Activated T-cell treated with anti-CD3 and anti-CD28 coated beads, Interleukin-2, amount 50 U/mL, for 72 hours (primary cell): Measurements from ENCODE around the gene COL28A1. TPM values are rescaled to one million over a fixed set of nuclear protein-coding genes. Genes with fewer than 3 reads are reported as not detected.
"Not testable (repeated sequence)": the region's sequence is repeated elsewhere in the genome, so short reads cannot be mapped to it uniquely, and the experiment has no call there.

ENCODE experiments used
- ATAC-seq, 2 donors: fragments of 150-1000 bp; cut with Tn5 transposase; replicated peaks in 1 of 2; 2 replicates each; pipeline ENCODE4 v1.10.0; 2021; ENCODE audit warnings: moderate library complexity in 2 of 2, mild to moderate bottlenecking in 1 of 2
- DNase-seq, 2 donors: peaks; one replicate each; pipeline ENCODE4 v3.0.0; 2021 to 2022; ENCODE audit warnings: mixed read lengths in 1 of 2
- H3K27ac Mint-ChIP-seq: one replicate; pipeline ENCODE4 v1.8.0; 2022; ENCODE audit warnings: mild to moderate bottlenecking, moderate library complexity, mixed read lengths
- H3K27me3 Mint-ChIP-seq: one replicate; pipeline ENCODE4 v1.8.0; 2022; ENCODE audit warnings: low read depth, mixed read lengths
- H3K36me3 Mint-ChIP-seq, 2 donors: one replicate each; pipeline ENCODE4 v1.8.0; 2022; ENCODE audit warnings: mixed read lengths in 2 of 2, mild to moderate bottlenecking in 1 of 2; ENCODE audit not compliant: insufficient read depth in 2 of 2
- H3K4me1 Mint-ChIP-seq: one replicate; pipeline ENCODE4 v1.8.0; 2022; ENCODE audit warnings: low read depth, mixed read lengths
- H3K4me3 Mint-ChIP-seq, 2 donors: one replicate each; pipeline ENCODE4 v1.8.0; 2022; ENCODE audit warnings: mild to moderate bottlenecking in 2 of 2, mixed read lengths in 2 of 2, moderate library complexity in 2 of 2
- H3K9me3 Mint-ChIP-seq, 2 donors: one replicate each; pipeline ENCODE4 v1.8.0; 2022; ENCODE audit warnings: mixed read lengths in 2 of 2
- total RNA-seq, 2 donors: library from RNA; stranded (reverse); gene quantifications; one replicate each; pipeline ENCODE4 v1.2.3, GENCODE V29; 2022

COL28A1 gene
- total RNA-seq, 2 donors from 2014 or later, result 0.16 to 0.29 TPM

DNA sequence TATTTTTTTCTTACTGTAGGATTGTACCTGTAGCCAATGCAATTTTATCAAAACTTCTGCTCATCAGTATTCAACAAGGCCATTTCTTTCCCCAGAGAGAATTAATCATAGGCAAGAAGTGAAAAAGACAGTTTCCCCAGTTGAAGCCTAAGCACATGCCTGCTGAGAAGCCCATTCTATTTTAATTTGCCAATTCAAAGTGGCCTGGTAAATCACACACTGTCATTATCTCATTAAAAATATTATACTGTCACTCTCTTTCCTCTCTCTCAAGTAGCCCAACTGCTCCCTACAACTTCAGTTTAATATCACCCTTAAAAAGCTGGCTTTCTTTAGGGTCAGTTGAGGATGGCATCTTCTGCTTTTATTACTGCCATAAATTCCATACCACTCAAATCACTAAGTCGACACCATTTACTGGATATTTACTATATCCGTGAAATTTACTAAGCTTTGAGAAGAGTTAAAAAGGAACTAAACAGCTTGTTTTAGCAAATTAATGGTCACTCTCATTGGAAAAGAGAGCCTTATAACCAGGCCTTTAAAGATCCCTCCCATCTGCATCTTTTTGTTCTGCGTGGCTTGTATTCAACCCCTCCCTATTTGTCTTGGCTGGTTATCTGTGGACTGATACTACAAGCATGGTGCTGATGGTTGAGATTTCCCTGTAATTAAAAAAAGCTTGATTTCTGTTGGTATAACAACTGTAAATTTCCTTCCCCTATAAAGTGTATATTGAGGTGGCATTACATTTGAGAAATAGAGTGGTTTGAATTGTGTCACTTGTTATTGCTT is 30.6 kb downstream of the COL28A1 start:
- no peak for ATAC-seq
- Mint-ChIP-seq H3K27me3 (no peaks in the 10 kb centered on the region), H3K4me1 (no peaks in the 10 kb centered on the region), H3K27ac (no peak overlapping the region), H3K4me3 (no peak overlapping the region), H3K36me3 (no peaks in the 10 kb centered on the region), H3K9me3 (no peaks in the 10 kb centered on the region)
- DNase-seq, result no peak

DNA sequence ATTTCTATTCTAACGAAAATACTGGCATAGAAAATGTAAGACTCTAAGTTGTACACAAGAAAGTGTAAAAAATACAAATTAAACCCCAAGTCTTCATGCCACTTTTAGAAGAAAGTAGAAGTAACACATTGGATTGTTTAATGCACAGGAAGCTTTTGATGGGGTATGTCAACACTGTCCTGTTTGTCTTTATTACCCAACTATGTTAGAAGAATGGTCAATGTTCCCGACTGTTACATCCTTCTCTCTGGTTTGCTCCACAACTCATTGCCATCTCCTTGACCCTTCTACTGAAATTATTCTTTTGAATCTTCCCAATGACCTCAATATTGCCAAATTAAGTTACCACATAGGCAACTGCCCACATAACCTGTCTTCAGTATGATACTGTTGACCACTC is 35.8 kb downstream of the COL28A1 start:
- H3K36me3 Mint-ChIP-seq, result no peaks in the 10 kb centered on the region
- ATAC-seq, result no peak
- H3K27ac Mint-ChIP-seq, result no peak overlapping the region
- no peak for DNase-seq
- no peak overlapping the region for H3K4me3 Mint-ChIP-seq
- no peaks in the 10 kb centered on the region for H3K27me3 Mint-ChIP-seq
- no peaks in the 10 kb centered on the region for H3K9me3 Mint-ChIP-seq
- no peaks in the 10 kb centered on the region for H3K4me1 Mint-ChIP-seq

DNA sequence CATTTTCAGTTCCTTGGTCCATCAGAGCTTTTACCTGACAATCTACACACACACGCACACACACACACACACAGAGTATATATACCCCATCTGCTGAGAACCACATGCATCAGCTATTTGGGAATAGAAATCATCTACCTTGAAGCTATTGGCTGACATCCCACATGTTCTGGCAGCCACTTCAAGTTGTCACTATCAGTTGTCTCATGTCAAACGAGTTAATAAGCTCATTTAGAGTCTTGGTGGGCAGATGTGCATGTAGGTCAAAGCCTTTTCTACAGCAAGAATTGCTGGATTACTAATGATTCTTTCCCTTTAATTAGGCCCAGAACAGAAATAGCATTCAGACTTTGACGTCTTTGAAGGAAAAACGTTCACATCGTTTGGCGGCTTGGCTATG is 36.8 kb downstream of the COL28A1 start:
- Mint-ChIP-seq H3K36me3 (no peaks in the 10 kb centered on the region), H3K4me3 (no peak overlapping the region), H3K4me1 (no peaks in the 10 kb centered on the region), H3K27ac (no peak overlapping the region), H3K9me3 (no peaks in the 10 kb centered on the region), H3K27me3 (no peaks in the 10 kb centered on the region)
- DNase-seq (no peak), ATAC-seq (no peak)

DNA sequence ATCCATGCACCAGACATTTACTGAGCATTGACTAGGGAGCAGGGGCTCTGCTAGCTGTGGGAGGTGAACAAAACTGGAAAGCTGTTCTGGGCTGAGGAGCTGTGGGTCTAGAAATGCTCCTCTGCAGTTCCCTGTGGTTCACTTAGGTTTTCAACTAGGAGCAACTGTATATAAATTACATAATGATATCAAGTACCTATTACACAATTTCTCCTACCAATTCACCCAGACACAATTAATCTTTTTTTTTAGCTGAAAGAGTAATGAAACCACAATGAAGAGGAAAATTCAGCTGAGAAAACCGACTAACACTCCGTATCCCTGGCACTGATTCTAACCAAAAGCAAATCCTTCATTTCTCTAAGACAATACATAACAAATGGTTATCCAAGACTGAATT is 39.4 kb downstream of the COL28A1 start:
- no peak for DNase-seq
- Mint-ChIP-seq H3K27ac (no peak overlapping the region), H3K9me3 (no peaks in the 10 kb centered on the region), H3K27me3 (no peaks in the 10 kb centered on the region), H3K4me1 (no peaks in the 10 kb centered on the region), H3K36me3 (no peaks in the 10 kb centered on the region), H3K4me3 (no peak overlapping the region)
- ATAC-seq, result no peak

DNA sequence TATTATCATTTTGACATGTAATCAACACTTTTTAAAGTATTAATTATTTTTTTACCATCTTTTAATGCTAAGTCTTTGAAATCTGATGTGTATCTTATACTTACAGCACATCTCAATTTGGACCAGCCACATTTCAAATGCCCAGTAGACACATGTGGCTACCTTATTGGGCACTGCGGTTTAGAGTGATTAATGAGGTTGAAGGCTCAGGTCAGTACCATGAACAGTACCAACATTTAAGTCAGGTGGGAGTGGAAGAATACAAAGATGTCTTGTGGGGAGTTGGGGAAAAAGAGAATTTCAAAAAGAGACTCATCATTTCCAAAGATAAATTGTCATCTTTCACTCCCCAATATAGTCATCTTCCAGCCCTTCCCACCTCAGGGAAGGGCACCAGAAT is 40.5 kb downstream of the COL28A1 start:
- H3K4me3 Mint-ChIP-seq, result no peak overlapping the region
- no peaks in the 10 kb centered on the region for H3K4me1 Mint-ChIP-seq
- H3K9me3 Mint-ChIP-seq, result no peaks in the 10 kb centered on the region
- DNase-seq (no peak), ATAC-seq (no peak)
- no peak overlapping the region for H3K27ac Mint-ChIP-seq
- no peaks in the 10 kb centered on the region for H3K36me3 Mint-ChIP-seq
- no peaks in the 10 kb centered on the region for H3K27me3 Mint-ChIP-seq

DNA sequence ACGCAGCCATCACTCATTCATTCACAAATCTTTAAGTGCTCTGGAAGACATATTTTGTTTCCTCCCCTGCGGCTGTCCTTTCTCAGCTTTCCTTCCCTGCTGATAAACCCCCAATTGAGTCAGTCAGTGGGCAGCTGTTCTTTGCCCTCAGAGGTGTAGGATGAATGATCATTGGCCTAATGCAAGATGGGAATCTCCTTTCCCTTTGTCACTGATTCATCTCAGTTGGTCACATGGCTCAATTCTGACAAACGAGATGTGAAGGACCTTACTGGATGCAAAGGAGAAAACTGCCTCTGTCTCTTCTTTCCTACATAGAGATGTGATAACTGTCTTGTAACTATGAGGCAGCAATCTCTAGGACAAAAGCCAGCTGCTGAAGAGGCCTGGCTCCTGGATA is 44.6 kb downstream of the COL28A1 start:
- H3K27ac Mint-ChIP-seq, result no peak overlapping the region
- no peaks in the 10 kb centered on the region for H3K27me3 Mint-ChIP-seq
- ATAC-seq, result no peak
- no peaks in the 10 kb centered on the region for H3K4me1 Mint-ChIP-seq
- H3K4me3 Mint-ChIP-seq, result no peak overlapping the region
- H3K9me3 Mint-ChIP-seq, result peaks cover 0 to 1% of the 10 kb centered on the region in 2 donors
- no peak for DNase-seq
- H3K36me3 Mint-ChIP-seq, result no peaks in the 10 kb centered on the region

DNA sequence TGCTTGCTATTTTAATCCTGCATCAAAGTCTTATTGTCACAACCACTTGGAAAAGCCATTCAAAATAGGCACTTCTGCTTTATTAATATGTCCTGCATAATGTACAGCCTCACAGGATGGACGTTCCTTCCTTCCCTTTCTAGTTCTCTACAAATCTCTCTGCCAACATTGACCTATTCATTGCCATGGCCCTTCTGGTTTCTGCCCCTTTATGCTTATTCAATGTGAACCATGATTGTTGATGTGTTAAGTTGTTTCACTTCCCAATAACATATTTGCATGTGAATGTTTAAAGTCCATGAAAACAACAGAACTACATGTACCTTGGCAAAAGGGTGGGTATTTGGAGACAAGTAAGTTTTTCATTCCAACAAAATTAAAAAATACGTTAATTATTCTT is 45.7 kb downstream of the COL28A1 start:
- H3K4me3 Mint-ChIP-seq, result no peak overlapping the region
- no peaks in the 10 kb centered on the region for H3K4me1 Mint-ChIP-seq
- H3K27ac Mint-ChIP-seq, result no peak overlapping the region
- DNase-seq (no peak), ATAC-seq (no peak)
- no peaks in the 10 kb centered on the region for H3K27me3 Mint-ChIP-seq
- H3K9me3 Mint-ChIP-seq, result peaks cover 0 to 1% of the 10 kb centered on the region in 2 donors
- no peaks in the 10 kb centered on the region for H3K36me3 Mint-ChIP-seq

DNA sequence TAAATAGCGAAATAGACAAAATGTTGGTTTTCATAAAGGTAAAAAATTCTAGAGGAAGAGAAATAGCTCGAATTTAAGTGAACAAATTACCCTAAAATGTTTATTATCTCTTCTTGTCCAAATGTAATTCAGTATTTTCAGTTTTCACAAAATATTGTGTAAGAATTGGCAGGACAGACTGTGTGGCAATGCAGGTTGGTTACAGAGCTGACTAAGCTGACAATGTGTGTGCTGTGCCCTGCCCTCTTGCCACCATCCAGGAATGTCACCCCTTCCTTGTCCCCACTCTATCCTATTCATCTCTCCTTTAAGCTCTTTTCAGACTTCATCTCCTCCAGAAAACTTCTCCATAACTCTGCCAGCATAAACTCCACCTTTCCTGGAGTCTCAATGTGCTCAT is 46.1 kb downstream of the COL28A1 start:
- no peak for DNase-seq
- no peak overlapping the region for H3K27ac Mint-ChIP-seq
- H3K4me1 Mint-ChIP-seq, result no peaks in the 10 kb centered on the region
- no peak for ATAC-seq
- no peaks in the 10 kb centered on the region for H3K27me3 Mint-ChIP-seq
- H3K9me3 Mint-ChIP-seq, result peaks cover 0 to 1% of the 10 kb centered on the region in 2 donors
- H3K4me3 Mint-ChIP-seq, result no peak overlapping the region
- H3K36me3 Mint-ChIP-seq, result no peaks in the 10 kb centered on the region

DNA sequence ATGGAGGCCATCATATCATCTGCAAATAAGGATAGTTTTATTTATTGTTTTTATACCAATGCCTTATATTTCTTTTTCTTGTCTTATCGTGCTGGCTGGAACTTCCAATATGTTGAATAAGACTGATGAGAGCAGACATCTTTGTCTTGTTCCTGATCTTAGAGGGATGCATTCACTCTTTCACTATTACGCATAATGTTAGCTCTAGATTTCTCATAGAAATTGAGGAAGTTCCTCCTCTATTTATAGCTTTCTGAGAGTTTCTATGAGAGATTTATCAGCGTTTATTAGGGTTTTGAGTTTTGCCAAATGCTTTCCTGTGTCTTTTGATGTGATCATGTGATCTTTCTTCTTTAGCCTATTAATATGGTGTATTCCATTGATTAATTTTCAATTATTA is 49.3 kb downstream of the COL28A1 start:
- ATAC-seq, result no peak
- H3K27ac Mint-ChIP-seq, result no peak overlapping the region
- H3K4me3 Mint-ChIP-seq, result no peak overlapping the region
- DNase-seq, result no peak
- peaks cover 0 to 2% of the 10 kb centered on the region in 2 donors for H3K36me3 Mint-ChIP-seq
- no peaks in the 10 kb centered on the region for H3K4me1 Mint-ChIP-seq
- H3K9me3 Mint-ChIP-seq, result peaks cover 1 to 2% of the 10 kb centered on the region in 2 donors
- H3K27me3 Mint-ChIP-seq, result no peaks in the 10 kb centered on the region

DNA sequence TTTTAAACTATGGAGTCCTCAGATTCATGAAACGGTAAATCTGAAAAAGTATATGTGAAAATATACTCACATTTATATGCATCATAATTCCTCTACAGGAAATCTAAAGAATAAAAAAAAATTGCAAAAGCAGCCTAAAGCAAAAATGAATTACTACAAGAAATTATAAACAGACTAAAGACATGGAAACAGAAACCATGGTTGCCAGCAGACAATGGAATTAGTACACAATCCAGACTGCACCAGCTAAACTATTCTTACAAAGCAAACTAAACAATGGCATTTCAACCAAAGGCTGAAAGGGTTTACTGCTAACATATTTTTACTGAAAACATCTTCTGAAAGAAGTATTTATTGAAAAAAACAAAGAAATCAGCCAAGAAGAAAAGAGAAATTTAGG is 51.6 kb downstream of the COL28A1 start:
- H3K4me1 Mint-ChIP-seq, result no peaks in the 10 kb centered on the region
- no peaks in the 10 kb centered on the region for H3K27me3 Mint-ChIP-seq
- H3K4me3 Mint-ChIP-seq, result no peak overlapping the region
- no peak overlapping the region for H3K27ac Mint-ChIP-seq
- H3K9me3 Mint-ChIP-seq, result peaks cover 1 to 2% of the 10 kb centered on the region in 2 donors
- peaks cover 0 to 2% of the 10 kb centered on the region in 2 donors for H3K36me3 Mint-ChIP-seq
- no peak for DNase-seq
- ATAC-seq, result no peak

DNA sequence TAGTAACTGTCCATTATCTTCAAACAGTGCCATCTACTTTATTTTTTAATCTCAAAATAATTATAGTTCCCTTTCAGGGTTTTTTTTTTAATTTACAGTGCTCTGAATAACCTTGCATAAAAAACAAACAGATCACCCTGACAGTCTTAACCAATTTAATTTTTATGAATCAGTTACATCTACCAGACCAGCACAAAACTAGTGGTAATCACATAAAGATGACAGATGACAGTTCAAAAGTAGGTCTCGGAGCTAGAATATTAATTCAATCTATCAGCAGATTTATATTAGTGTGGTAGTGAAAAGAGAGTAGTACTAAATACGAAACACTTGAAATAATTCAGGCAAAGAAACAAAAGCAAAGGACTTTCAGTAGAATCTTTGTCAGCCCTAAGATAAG is 53.9 kb downstream of the COL28A1 start:
- Mint-ChIP-seq H3K27ac (no peak overlapping the region), H3K36me3 (peaks cover 0 to 3% of the 10 kb centered on the region in 2 donors), H3K4me3 (no peak overlapping the region), H3K27me3 (no peaks in the 10 kb centered on the region), H3K4me1 (no peaks in the 10 kb centered on the region), H3K9me3 (peaks cover 0 to 2% of the 10 kb centered on the region in 2 donors)
- ATAC-seq (no peak), DNase-seq (no peak)

DNA sequence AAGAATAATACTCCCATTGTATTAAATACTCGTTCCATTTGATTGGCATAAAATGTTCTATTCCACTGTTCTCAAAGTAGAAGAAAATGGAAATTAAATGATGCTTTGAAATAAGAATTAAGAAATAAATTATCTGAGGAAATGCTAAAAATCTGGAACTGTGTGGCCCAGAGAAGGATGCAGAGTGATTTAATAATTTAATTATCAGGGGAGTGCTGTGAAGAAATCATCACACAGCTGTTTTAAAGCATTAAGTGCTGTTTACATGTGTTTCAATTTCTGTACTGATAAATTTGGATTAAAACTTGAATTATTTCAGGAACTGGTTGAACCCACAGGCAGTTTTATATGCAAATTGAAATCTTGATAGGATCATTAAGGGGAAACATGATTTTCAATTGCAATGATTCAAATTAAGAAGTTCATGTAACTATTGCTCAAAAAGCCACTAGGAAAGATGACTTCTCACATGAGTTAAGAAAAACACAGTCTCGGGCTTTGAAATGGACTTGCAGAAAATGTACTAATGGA is 56.3 kb downstream of the COL28A1 start:
- H3K4me3 Mint-ChIP-seq, result no peak overlapping the region
- H3K27me3 Mint-ChIP-seq, result no peaks in the 10 kb centered on the region
- H3K27ac Mint-ChIP-seq, result no peak overlapping the region
- H3K36me3 Mint-ChIP-seq, result peaks cover 0 to 3% of the 10 kb centered on the region in 2 donors
- H3K9me3 Mint-ChIP-seq, result peaks cover 0 to 2% of the 10 kb centered on the region in 2 donors
- no peaks in the 10 kb centered on the region for H3K4me1 Mint-ChIP-seq
- ATAC-seq, result no peak
- no peak for DNase-seq

DNA sequence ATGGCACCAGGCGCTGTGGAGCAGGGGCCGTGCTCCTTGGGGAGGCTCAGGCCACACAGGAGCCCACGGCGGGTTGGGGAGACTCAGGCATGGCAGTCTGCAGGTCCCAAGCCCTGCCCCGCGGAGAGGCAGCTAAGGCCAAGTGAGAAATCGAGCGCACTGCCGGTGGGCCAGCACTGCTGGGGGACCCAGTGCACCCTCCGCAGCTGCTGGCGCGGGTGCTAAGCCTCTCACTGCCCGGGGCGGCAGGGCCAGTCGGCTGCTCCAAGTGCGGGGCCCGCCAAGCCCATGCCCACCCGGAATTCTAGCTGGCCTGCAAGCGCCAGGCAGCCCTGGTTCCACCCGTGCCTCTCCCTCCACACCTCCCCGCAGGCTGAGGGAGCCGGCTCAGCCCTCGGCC is 57.1 kb downstream of the COL28A1 start:
- no peaks in the 10 kb centered on the region for H3K4me1 Mint-ChIP-seq
- no peak overlapping the region for H3K27ac Mint-ChIP-seq
- ATAC-seq (no peak), DNase-seq (no peak)
- no peak overlapping the region for H3K4me3 Mint-ChIP-seq
- no peaks in the 10 kb centered on the region for H3K27me3 Mint-ChIP-seq
- H3K36me3 Mint-ChIP-seq, result peaks cover 0 to 3% of the 10 kb centered on the region in 2 donors
- peaks cover 0 to 2% of the 10 kb centered on the region in 2 donors for H3K9me3 Mint-ChIP-seq

DNA sequence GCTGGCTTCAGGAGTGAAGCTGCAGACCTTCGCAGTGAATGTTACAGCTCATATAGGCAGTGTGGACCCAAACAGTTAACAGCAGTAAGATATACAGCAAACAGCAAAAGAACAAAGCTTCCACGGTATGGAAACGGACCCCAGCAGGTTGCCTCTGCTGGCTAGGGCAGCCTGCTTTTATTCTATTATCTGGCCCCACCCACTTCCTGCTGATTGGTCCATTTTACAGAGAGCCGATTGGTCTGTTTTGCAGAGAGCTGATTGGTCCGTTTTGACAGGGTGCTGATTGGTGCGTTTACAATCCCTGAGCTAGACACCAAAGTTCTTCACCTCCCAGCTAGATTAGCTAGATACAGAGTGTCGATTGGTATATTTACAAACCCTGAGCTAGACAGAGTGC is 58.0 kb downstream of the COL28A1 start:
- H3K27ac Mint-ChIP-seq, ATAC-seq, H3K9me3 Mint-ChIP-seq, H3K36me3 Mint-ChIP-seq, H3K4me1 Mint-ChIP-seq, H3K27me3 Mint-ChIP-seq, H3K4me3 Mint-ChIP-seq, DNase-seq: not testable (repeated sequence)
